HG02870 (cell line): Measurements from ENCODE around the gene NUP98.
A peak's percentile ranks its signal among the peaks of the same experiment; 100 is the strongest.
"Not testable (repeated sequence)": the region's sequence is repeated elsewhere in the genome, so short reads cannot be mapped to it uniquely, and the experiment has no call there.

ENCODE experiments used
- ATAC-seq: cut with Tn5 transposase; IDR thresholded peaks from one replicate; pipeline ENCODE4 v1.9.1; 2021; ENCODE audit warnings: mild to moderate bottlenecking, moderate library complexity; ENCODE audit not compliant: unreplicated experiment

The NUP98 gene

DNA sequence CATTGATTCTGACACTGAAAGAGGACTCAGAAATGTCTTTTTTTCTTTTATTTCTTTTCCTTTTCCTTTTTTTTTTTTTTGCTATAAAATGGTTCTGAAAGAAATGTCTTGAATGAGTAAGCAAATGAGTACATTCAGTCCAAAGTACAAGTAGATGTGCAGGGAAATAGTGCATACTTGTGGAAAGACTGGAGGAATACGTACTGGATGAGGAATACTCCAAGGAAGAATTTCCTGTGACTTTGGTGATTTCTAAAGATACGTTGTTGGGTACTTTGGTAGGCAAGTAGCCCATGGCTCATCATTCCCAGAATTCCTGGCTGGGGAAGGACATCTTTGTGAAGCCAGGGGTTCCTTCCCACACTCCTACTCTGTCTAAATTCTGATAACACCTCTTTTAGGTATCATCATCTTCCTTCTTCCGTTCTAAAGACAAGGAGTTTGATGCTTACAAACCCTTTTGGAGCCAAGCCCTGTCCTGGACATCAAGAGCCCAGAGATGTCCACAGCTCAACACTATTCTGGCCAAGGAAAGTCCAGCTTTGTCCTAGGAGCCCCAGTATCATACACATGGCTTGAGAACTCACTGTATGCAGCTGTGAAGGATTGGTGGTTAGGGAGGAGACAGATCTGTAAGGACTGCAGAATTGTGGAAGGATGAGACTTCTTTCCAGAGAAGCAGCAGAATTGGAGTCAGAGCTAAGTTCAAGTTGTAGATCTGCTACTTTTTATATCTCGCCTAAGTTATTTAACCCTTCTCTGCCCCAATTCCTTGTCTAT lies 4.8 kb upstream of the NUP98 start:
- no peak for ATAC-seq

DNA sequence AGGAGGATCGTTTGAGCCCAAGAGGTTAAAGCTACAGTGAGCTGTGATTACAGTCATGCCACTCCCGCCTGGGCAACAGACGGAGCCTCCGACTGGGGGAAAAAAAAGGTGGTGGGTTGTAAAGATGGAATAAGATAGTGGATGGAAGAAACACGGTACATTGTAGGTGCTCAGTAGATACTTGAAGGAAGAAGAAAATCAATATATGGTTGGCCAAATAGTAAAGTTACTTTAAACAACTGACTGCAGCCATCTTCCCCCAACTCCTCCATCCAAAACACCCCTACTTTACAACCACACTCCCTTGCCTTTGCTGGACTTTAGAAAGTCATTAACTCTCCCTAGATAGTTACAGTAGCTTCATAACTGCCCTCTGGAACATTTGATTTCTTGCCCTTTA lies 2.5 kb upstream of the NUP98 start:
- ATAC-seq: no peak

DNA sequence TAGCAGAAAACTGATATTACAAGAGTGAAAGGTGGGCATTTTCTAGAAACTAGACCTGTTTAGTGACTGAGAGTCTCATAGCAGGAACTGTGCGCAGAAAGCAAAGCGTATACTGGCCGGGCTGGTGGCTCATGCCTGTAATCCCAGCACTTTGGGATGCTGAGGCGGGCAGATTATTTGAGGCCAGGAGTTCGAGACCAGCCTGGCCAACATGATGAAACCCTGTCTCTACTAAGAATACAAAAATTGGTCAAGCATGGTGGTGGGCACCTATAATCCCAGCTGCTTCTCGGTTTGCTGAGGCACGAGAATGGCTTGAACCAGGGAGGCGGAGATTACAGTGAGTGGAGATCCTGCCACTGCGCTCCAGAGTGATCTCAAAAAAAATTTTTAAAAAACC lies 1.8 kb upstream of the NUP98 start:
- ATAC-seq: no peak

DNA sequence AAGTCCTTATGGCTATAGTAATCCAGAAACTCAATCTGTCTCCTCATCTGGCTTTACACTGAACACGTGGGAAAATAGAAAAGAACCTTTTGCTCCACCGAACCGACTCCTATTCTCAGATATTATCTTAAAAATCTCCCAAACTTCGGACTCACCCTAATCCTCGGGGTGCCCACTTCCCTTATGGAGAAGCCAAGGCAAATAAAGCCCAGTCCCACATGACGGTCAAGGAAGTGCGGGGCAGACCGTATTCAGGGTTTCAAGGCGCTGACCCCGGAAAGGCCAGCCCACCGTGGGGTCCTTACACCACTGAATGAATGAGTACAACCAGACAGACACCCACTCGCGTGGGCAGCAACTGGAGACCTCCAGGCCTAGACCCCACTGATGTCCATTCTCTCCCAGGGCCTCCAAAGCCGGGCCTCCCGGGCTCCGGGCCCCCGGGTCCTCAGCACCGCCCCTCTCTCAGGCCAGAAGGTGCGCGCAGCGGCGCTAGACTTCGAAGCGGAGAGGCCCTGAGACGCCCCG lies 489 bp downstream of the NUP98 start:
- peak; percentile 29 for ATAC-seq

DNA sequence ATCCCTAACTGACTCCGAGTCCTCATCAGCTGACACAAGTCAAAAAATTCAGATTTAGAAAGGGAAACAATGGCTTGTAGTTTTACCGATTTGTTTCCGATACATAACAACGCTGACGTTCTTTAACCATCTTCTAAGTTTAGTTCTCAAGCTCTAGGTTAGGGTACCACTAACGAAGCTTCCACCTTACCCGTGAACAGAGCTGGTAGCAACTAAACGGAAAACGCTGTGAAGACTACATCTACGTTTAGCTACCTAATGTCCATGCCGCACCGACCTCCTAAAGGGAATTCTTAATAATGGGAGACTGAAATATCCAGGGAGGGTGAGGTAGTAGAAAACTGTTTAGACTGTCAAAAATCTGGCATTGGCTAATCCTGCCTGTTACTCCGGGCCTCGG lies 1.0 kb downstream of the NUP98 start:
- ATAC-seq: no peak

DNA sequence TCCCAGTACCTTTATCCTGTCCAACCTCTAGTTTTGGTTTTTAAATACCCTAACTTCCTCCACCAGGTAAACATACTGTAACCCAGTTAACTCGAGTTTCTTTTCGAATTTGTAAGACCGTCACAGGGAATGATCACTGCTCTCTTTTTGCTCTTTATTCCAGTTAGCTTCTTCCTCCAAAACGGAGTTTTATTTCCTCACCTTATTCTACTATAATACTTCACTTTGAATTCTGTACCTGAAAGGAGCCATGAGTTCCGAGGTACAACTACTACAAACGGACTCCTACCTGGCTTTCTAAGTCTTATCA lies 1.4 kb downstream of the NUP98 start:
- no peak for ATAC-seq

DNA sequence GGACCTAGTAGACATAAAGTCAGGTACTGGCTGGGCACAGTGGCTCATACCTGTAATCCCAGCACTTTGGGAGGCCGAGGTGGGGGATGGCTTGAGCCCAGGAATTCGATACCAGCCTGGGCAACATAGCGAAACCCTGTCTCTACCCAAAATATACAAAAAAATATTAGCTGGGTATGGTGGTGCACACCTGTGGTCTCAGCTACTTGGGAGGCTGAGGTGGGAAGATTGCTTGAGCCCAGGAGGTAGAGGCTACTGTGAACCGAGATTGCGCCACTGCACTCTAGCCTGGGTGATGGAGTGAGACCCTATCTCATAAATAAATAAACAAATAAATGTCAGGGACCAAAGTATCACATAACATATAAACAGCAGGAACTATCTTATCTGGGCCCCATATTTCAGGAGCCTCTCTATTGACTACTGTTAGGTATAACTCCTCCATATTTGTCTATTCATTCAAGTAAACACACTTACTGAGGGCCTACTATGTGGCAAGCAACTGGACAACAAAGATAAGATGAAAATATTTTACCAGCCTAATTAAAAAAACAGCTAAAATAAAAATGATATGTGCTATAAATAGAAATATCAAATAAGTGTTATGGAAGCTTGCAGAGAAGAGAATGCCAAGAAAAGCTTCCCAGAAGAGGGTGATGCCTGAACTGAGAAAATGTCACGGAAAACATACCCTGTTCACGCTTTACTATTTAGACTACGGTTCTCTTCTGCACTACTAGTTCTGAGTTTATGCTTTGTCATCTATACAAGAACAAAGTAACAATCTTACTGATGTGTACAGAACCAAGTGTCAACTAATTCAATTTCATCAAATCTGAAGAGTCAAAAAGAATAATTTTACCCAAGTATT lies 2.0 kb downstream of the NUP98 start:
- no peak for ATAC-seq

DNA sequence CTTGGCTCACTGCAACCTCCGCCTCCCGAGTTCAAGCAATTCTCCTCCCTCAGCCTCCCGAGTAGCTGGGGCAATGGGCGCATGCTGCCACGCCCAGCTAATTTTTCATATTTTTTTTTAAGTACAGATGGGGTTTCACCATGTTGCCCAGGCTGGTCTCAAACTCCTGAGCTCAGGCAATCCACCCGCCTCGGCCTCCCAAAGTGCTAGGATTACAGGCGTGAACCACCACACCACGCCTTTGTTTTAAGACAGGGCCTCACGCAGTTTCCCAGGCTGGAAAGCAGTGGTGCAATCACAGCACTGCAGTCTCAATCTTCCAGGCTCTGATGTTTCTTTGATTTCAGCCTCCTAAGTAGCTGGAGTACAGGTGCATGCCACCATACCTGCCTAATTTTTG lies 3.0 kb downstream of the NUP98 start:
- not testable (repeated sequence) for ATAC-seq

DNA sequence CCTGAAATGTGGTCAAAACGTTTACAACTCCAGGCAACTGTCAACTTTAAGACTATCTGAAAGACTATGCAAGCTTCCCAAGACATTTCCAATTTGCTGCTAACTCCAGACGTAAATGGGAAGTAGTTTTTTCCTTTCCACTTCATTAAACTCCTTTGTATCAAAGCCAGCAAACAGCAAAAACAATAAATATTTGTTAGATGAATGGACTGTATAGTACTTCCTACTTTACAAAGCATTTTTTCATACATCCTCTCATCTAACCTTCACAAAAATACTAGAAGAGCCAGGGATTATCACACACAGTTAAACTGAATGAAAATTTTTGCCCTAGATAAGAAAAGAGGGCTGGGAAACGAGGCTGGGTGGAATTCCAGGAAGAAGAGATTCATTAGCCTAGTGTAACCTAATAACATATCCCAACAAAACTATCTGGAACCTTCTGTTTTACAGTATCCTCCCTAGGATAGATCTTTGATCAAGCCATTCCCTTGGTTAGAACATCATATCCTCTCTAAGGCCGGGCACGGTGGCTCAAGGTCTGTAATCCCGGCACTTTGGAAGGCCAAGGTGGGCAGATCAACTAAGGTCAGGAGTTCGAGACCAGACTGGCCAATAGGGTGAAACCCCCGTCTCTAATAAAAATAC lies 10.4 kb downstream of the NUP98 start:
- ATAC-seq: no peak

DNA sequence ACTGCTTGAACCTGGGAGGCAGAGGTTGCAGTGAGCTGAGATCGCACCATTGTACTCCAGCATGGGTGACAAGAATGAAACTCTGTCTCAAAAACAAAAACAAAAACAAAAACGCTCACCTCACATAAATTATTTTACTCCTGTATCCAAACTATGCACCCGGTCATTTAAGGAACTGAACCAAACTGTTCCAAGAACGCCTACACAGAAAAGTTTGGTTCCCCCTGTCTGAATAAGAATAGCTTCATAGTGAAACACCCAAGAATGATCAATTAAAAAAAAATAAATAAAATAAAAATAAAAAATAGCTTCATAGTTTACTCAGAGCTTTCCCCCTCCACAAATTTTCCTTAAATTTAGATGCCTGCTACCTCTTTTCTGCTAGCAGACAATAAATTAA lies 13.7 kb downstream of the NUP98 start:
- no peak for ATAC-seq

DNA sequence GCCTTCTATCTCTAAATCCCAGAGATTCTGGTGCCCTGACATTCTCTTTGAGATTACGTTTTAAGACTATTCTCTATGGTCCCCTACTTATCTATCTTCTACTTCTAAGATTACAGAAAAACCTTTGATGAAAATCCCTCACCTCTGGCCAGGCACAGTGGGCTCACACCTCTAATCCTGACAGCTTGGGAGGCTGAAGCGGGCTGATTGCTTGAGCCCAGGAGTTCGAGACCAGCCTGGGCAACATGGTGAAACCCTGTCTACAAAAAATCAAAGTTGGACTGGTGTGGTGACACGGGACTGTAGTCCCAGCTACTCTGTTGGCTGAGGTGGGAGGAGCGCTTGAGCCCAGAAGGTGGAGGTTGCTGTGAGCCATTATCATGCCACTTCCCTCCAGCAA lies 14.4 kb downstream of the NUP98 start:
- no peak for ATAC-seq

DNA sequence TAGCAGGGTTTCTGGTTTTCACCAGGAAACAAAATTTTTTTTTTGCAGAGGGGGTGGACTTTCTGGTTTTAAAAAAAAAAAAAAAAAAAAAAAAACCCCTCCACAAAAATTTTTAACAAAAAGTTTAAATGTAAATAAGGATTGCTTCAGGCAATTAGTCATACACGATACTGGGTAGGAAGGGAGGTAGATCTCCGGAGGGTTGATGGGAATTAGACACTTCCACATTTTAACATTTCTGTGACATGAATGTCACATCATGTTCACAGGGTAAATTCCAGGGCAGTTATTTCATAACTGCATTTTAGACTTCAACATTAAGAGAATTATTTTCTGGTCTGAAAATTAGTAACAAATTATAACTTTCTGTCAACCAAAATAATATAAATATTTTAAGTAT lies 15.9 kb downstream of the NUP98 start:
- no peak for ATAC-seq

DNA sequence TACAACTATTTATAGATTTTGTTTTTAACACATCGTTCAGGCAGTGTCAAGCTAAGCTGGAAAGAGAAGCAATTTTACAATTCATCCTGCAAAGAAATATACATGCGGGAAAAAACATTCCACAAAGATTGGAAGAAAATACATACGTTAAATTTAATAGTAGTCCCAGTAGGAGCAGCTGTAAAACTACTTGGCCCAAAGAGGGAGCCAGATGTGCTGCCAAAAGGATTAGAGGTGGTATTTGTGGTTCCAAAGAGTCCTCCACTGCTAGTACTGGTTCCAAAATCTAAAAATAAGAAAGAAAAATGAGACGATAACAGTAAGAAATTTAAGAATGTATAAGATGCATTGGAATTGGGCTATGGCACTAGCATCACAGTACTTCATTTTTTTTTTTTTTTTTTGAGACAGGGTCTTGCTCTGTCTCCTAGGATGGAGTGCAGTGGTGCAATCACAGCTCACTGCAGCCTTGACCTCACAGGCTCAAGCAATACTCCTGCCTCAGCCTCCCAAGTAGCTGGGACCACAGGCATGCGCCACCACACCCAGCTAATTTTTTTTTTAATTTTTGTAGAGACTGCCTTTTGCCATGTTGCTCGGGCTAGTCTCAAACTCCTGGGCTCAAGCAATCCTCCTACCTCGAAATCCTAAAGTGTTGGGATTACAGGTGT lies 21.5 kb downstream of the NUP98 start:
- ATAC-seq: no peak

DNA sequence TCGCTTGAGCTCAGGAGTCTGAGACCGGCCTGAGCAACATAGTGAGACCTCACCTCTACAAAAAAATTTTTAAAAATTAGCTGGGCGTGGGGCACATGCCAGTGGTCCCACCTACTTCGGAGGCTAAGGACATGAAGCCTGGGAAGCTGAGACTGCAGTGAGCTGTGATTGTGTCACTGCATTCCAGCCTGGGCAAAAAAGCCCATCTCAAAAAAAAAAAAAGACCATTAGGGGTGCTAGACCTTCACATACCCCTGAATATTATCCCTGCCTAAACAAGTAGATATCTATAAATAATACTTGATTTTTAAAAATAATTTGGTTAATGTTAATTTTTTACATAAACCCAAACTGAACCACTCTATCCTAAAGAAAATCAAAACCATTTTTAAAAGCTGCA lies 24.2 kb downstream of the NUP98 start:
- no peak for ATAC-seq

DNA sequence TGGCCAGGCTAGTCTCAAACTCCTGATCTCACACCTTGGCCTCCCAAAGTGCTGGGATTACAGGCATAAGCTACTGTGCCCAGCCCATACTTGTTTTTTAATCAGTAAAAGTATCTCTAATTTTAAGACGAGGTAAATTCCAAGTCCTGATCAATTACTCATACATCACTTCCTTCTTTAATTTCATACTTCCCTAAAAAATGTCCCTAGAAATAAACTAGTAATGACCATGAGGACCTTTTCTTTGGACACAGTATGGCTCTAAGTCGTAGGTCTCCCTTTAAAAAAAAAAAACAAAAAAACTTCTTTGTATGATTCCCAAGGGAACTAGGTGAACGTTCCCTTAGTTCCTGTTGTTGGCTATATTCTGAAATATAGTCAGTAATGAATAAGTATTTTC lies 29.8 kb downstream of the NUP98 start:
- ATAC-seq: no peak

DNA sequence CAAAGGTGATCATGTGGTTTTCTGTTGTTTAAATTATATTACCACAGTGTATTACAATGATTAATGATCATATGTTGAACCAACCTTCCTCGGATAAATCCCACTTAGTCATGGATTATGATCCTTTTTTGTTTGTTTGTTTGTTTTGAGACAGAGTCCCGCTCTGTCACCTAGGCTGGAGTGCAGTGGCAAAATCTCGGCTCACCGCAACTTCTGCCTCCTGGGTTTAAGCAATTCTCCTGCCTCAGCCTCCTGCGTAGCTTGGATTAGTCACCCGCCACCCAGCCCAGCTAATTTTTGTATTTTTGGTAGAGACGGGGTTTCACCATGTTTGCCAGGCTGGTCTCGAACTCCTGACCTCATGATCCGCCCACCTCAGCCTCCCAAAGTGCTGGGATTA lies 30.5 kb downstream of the NUP98 start:
- not testable (repeated sequence) for ATAC-seq

DNA sequence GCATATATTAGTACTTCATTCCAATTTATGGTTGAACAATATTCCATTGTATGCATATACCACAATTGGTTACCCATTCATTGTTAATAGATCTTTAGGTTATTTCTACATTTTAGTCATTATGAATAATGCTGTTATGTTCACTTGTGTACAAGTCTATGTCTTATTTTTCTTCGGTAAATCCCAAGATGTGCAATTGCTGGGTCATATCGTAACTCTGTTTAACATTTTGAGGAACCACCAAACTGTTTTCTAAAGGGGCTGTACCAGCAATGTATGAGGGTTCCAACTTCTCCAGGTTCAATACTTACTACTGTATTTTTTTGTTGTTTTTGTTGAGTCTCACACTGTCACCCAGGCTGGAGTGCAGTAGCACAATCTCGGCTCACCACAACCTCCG lies 33.1 kb downstream of the NUP98 start:
- no peak for ATAC-seq

DNA sequence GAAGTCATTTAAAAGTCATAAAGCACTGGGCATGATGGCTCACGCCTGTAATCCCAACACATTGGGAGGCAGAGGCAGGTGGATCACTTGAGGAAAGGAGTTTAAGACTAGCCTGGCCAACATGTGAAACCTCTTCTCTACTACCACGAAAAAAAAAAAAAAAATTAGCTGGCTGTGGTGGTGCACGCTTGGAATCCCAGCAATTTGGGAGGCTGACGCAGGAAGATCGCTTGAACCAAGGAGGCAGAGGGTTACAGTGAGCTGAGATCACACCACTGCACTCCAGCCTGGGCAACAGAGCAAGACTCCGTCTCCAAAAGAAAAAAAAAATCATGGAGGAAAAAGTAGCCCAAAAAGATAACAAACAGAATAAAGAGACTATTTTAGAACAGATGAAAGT lies 42.2 kb downstream of the NUP98 start:
- no peak for ATAC-seq

DNA sequence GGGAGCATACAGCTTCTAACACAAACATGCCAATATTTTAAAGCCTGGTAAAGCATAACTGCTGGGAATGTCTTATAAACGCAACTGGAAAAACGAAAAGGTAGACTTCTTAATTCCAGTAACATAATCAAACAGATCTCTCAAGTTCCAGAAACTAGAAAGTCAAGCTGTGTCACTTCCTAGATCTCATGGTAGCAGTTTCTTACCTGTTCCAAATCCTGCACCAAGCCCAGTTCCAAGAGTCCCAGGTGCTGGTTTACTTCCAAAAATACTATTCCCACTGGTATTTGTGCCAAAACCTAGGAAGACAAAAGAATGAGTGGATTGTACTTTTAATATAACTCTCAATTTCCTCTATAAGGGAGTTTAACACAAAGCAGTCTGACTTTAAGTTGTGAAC lies 44.2 kb downstream of the NUP98 start:
- ATAC-seq: no peak

DNA sequence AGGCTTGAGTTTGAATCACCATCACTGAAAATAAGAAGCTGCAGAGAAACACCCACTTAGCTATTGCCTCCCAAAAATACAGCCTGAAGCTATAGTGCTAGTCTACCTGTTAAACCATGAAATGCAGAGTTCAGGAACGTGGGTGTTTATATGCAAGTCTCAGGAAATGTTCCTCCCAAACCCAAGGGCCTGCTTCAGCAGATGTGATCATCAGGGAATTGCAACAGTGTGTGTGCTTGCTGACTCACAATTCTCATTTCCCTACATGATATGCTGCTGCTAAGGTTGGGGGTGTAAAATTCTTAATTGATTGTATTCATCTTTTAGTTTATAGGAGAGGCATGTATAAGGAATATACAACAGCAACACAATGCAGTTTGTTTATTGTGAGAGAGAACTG lies 49.6 kb downstream of the NUP98 start:
- ATAC-seq: no peak

DNA sequence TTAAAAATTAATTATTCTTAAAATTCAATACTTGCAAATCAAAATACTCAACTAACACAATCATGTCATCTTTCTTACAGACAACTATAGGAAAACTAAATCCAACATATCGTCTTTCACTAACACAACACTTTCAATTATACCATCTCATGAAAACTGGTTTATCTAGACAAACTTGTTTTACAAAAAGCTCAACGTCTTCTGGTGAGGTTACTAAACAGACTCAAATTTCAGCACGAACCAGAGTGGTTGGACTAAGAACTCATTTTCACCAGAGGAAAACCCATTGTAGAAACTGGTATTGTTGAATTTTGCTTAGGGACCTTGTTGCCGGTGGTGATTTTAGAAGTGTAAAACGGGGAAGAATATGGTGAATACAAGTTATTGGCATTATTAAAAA lies 52.2 kb downstream of the NUP98 start:
- no peak for ATAC-seq
